GM06990 (cell line): ENCODE data around the gene SBF2.
"Not testable (repeated sequence)": the region's sequence is repeated elsewhere in the genome, so short reads cannot be mapped to it uniquely, and the experiment has no call there.

Experiments used
- DNase-seq: peaks from one replicate; pipeline ENCODE4 v3.0.0-alpha.2; 2011; ENCODE audit not compliant: insufficient read length; ENCODE audit errors: extremely low read depth
- H3K27me3 ChIP-seq: replicated peaks from 2 replicates; pipeline ENCODE4 v1.6.0; 2011; ENCODE audit warnings: low read length; ENCODE audit not compliant: control insufficient read depth, insufficient read depth
- H3K36me3 ChIP-seq: 2 replicates; pipeline ENCODE4 v1.5.1; 2011; ENCODE audit warnings: low read length; ENCODE audit not compliant: control insufficient read depth, insufficient read depth
- H3K4me3 ChIP-seq: replicated peaks from 2 replicates; pipeline ENCODE4 v1.5.1; 2011; ENCODE audit warnings: low read depth, mild to moderate bottlenecking, control low read depth, low read length
- CTCF ChIP-seq: IDR thresholded peaks from 2 replicates; pipeline ENCODE4 v1.5.1; 2011; ENCODE audit warnings: low read length, control low read depth, mild to moderate bottlenecking, inconsistent platforms; ENCODE audit not compliant: insufficient read depth, poor library complexity, severe bottlenecking

The SBF2 gene

GRCh38 chr11:10267821-10268220 is 26.2 kb downstream of the SBF2 start:
- Histone ChIP-seq H3K27me3 (no peaks in the 10 kb centered on the region), H3K4me3 (no peak overlapping the region), H3K36me3 (no peaks in the 10 kb centered on the region)
- TF ChIP-seq CTCF = no peak
- DNase-seq = no peak

GRCh38 chr11:10265936-10266335 is 28.1 kb downstream of the SBF2 start:
- Histone ChIP-seq H3K4me3 (no peak overlapping the region), H3K27me3 (no peaks in the 10 kb centered on the region), H3K36me3 (no peaks in the 10 kb centered on the region)
- DNase-seq = no peak
- TF ChIP-seq CTCF = no peak

GRCh38 chr11:10264716-10265115 is 29.3 kb downstream of the SBF2 start:
- not testable (repeated sequence) for H3K27me3 ChIP-seq, H3K4me3 ChIP-seq, H3K36me3 ChIP-seq, DNase-seq

- no peak for DNase-seq
Observed at GRCh38 chr11:10263929-10264328, 30.1 kb downstream of the SBF2 start.

GRCh38 chr11:10261821-10262220 is 32.2 kb downstream of the SBF2 start:
- no peak for DNase-seq
- Histone ChIP-seq H3K27me3 (no peaks in the 10 kb centered on the region), H3K36me3 (no peaks in the 10 kb centered on the region), H3K4me3 (no peak overlapping the region)
- TF ChIP-seq CTCF = no peak

More at GRCh38 chr11:10263929-10264328, 30.1 kb downstream of the SBF2 start:
- Histone ChIP-seq H3K4me3 (no peak overlapping the region), H3K27me3 (no peaks in the 10 kb centered on the region), H3K36me3 (no peaks in the 10 kb centered on the region)
- no peak for TF ChIP-seq CTCF

- no peak for TF ChIP-seq CTCF
- no peak overlapping the region for H3K4me3 ChIP-seq
- no peak for DNase-seq
- no peaks in the 10 kb centered on the region for H3K36me3 ChIP-seq
- H3K27me3 ChIP-seq = no peaks in the 10 kb centered on the region
Observed at GRCh38 chr11:10257478-10257877, 36.5 kb downstream of the SBF2 start.
